Measurements from ENCODE around the gene PTPRN2.

DNA sequence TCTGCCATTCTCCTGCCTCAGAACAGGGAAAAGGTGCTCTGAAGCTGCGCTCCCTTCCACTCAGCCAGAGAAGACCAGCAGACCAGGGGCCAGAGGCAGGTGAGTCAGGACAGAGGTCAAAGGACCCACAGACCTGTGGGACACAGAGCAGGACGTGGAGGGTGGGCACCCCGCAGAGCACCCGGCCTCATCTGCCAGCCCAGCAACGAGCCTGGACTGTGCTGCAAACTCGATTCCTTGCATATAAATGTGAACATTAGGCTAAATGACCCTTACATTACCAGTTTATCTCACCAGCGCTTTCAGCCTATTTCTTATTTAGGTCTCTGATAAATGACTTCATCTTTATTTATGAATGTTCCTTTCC lies 50.1 kb downstream of the PTPRN2 start:
- TF ChIP-seq EZH2 (IDR thresholded peaks at IDR 0.05; ENCODE audit: low read length, missing control alignments), result no peak
- TF ChIP-seq, protein P1, sequence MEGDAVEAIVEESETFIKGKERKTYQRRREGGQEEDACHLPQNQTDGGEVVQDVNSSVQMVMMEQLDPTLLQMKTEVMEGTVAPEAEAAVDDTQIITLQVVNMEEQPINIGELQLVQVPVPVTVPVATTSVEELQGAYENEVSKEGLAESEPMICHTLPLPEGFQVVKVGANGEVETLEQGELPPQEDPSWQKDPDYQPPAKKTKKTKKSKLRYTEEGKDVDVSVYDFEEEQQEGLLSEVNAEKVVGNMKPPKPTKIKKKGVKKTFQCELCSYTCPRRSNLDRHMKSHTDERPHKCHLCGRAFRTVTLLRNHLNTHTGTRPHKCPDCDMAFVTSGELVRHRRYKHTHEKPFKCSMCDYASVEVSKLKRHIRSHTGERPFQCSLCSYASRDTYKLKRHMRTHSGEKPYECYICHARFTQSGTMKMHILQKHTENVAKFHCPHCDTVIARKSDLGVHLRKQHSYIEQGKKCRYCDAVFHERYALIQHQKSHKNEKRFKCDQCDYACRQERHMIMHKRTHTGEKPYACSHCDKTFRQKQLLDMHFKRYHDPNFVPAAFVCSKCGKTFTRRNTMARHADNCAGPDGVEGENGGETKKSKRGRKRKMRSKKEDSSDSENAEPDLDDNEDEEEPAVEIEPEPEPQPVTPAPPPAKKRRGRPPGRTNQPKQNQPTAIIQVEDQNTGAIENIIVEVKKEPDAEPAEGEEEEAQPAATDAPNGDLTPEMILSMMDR (conservative IDR thresholded peaks at IDR 0.05 in 1 of 2, IDR thresholded peaks at IDR 0.05 in 1 of 2; ENCODE audit: low read depth in 1 of 2, low read length in 2 of 2), result no peak

Measured in fibroblast of lung (primary cell).